ENCODE results near the gene NRCAM. TPM values are rescaled to one million over a fixed set of nuclear protein-coding genes. Genes with fewer than 3 reads are reported as not detected.

Gene NRCAM
- total and polyA plus RNA-seq, 4 donors = 0.17 to 3.2 (median 0.64) TPM

- Histone ChIP-seq H3K9ac (ENCODE audit: low read depth in 1 of 2, low read length in 2 of 2) (no peak overlapping the region), H3K27me3 (ENCODE audit: control insufficient read depth in 4 of 4, insufficient read depth in 4 of 4, low read length in 3 of 4) (no peaks in the 10 kb centered on the region), H3K9me3 (ENCODE audit: control insufficient read depth in 4 of 4, low read length in 3 of 4) (no peaks in the 10 kb centered on the region), H3K27ac (ENCODE audit: low read depth in 1 of 2, low read length in 2 of 2) (no peak overlapping the region), H3K4me1 (ENCODE audit: control insufficient read depth in 4 of 4, insufficient read depth in 4 of 4, low read length in 3 of 4) (no peaks in the 10 kb centered on the region), H3K36me3 (ENCODE audit: control insufficient read depth in 4 of 4, insufficient read depth in 3 of 4, low read depth in 1 of 4, low read length in 3 of 4) (no peaks in the 10 kb centered on the region), H3K4me3 (ENCODE audit: low read depth in 1 of 3, low read length in 3 of 3) (no peak overlapping the region)
- TF ChIP-seq HNF4G (IDR thresholded peaks at IDR 0.05) (no peak), RXRA (IDR thresholded peaks at IDR 0.05) (no peak), SP1 (IDR thresholded peaks at IDR 0.05) (no peak), YY1 (IDR thresholded peaks at IDR 0.05) (no peak)
- no peak for DNase-seq (ENCODE audit: low spot score)
Measured at GRCh38 chr7:108234971-108235450, 221.2 kb downstream of the NRCAM start.

DNA sequence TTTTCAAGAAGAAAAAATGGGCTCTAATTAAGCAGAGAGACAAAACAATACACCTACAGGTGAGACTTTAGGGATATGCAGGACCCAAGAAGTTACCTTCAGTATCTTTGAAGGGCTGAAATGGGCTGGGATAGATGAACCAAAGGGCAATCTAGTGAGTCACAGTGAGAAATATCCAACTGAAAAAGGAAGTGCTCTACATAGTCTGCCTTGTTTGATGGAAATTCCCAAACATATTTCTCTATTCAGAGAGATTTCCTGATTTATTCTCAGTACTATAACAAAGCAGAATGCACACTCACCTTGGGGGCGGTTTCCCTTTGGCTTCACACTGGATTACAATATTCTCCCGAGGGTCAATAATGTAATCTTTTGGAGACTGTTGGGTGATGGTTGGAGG is 222.0 kb downstream of the NRCAM start:
- H3K27ac ChIP-seq (ENCODE audit: low read depth in 1 of 2, low read length in 2 of 2) = no peak overlapping the region
- no peak overlapping the region for H3K4me3 ChIP-seq (ENCODE audit: low read depth in 1 of 3, low read length in 3 of 3)
- no peaks in the 10 kb centered on the region for H3K9me3 ChIP-seq (ENCODE audit: control insufficient read depth in 4 of 4, low read length in 3 of 4)
- TF ChIP-seq JUND (IDR thresholded peaks at IDR 0.05) = no peak
- no peak for TF ChIP-seq TAF1 (conservative IDR thresholded peaks at IDR 0.05)
- no peak for TF ChIP-seq FOXA2 (IDR thresholded peaks at IDR 0.05)
- no peak for TF ChIP-seq HNF4A (conservative IDR thresholded peaks at IDR 0.05)
- no peak for TF ChIP-seq FOXA1 (IDR thresholded peaks at IDR 0.05)
- no peak for TF ChIP-seq RXRA (IDR thresholded peaks at IDR 0.05)
- no peak for TF ChIP-seq GABPA (IDR thresholded peaks at IDR 0.05 in 1 of 2, conservative IDR thresholded peaks at IDR 0.05 in 1 of 2)
- TF ChIP-seq, protein P1, sequence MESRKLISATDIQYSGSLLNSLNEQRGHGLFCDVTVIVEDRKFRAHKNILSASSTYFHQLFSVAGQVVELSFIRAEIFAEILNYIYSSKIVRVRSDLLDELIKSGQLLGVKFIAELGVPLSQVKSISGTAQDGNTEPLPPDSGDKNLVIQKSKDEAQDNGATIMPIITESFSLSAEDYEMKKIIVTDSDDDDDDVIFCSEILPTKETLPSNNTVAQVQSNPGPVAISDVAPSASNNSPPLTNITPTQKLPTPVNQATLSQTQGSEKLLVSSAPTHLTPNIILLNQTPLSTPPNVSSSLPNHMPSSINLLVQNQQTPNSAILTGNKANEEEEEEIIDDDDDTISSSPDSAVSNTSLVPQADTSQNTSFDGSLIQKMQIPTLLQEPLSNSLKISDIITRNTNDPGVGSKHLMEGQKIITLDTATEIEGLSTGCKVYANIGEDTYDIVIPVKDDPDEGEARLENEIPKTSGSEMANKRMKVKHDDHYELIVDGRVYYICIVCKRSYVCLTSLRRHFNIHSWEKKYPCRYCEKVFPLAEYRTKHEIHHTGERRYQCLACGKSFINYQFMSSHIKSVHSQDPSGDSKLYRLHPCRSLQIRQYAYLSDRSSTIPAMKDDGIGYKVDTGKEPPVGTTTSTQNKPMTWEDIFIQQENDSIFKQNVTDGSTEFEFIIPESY (IDR thresholded peaks at IDR 0.05) = no peak
- TF ChIP-seq, protein P2, sequence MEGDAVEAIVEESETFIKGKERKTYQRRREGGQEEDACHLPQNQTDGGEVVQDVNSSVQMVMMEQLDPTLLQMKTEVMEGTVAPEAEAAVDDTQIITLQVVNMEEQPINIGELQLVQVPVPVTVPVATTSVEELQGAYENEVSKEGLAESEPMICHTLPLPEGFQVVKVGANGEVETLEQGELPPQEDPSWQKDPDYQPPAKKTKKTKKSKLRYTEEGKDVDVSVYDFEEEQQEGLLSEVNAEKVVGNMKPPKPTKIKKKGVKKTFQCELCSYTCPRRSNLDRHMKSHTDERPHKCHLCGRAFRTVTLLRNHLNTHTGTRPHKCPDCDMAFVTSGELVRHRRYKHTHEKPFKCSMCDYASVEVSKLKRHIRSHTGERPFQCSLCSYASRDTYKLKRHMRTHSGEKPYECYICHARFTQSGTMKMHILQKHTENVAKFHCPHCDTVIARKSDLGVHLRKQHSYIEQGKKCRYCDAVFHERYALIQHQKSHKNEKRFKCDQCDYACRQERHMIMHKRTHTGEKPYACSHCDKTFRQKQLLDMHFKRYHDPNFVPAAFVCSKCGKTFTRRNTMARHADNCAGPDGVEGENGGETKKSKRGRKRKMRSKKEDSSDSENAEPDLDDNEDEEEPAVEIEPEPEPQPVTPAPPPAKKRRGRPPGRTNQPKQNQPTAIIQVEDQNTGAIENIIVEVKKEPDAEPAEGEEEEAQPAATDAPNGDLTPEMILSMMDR (IDR thresholded peaks at IDR 0.05; ENCODE audit: low read depth, low read length, missing input control) = no peak
- TF ChIP-seq, protein P3, sequence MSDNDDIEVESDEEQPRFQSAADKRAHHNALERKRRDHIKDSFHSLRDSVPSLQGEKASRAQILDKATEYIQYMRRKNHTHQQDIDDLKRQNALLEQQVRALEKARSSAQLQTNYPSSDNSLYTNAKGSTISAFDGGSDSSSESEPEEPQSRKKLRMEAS (IDR thresholded peaks at IDR 0.05) = no peak
- no peak for TF ChIP-seq HNF4G (IDR thresholded peaks at IDR 0.05)
- TF ChIP-seq, protein P4, sequence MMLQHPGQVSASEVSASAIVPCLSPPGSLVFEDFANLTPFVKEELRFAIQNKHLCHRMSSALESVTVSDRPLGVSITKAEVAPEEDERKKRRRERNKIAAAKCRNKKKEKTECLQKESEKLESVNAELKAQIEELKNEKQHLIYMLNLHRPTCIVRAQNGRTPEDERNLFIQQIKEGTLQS (IDR thresholded peaks at IDR 0.05) = no peak
- no peak for TF ChIP-seq EGR1 (IDR thresholded peaks at IDR 0.05; ENCODE audit: low read depth in 2 of 2)
- TF ChIP-seq NR2F2 (IDR thresholded peaks at IDR 0.05) = no peak
- TF ChIP-seq YY1 (IDR thresholded peaks at IDR 0.05) = no peak
- TF ChIP-seq SP1 (IDR thresholded peaks at IDR 0.05) = no peak
- TF ChIP-seq RAD21 (IDR thresholded peaks at IDR 0.05) = no peak
- TF ChIP-seq REST (IDR thresholded peaks at IDR 0.05) = no peak
- DNase-seq (ENCODE audit: low spot score) = no peak
- H3K36me3 ChIP-seq (ENCODE audit: control insufficient read depth in 4 of 4, insufficient read depth in 3 of 4, low read depth in 1 of 4, low read length in 3 of 4) = no peaks in the 10 kb centered on the region
- H3K27me3 ChIP-seq (ENCODE audit: control insufficient read depth in 4 of 4, insufficient read depth in 4 of 4, low read length in 3 of 4) = no peaks in the 10 kb centered on the region
- no peak overlapping the region for H3K9ac ChIP-seq (ENCODE audit: low read depth in 1 of 2, low read length in 2 of 2)
- no peaks in the 10 kb centered on the region for H3K4me1 ChIP-seq (ENCODE audit: control insufficient read depth in 4 of 4, insufficient read depth in 4 of 4, low read length in 3 of 4)
- WGBS = 70% methylated on average over 2 of the region's 2 CpGs

Measured in liver (tissue), 9 donors.